IPS-18c (cell line): ENCODE data around the gene SHROOM1.
"Not testable (repeated sequence)": the region's sequence is repeated elsewhere in the genome, so short reads cannot be mapped to it uniquely, and the experiment has no call there.

Source experiments
- H3K4me3 ChIP-seq: 2 replicates; pipeline ENCODE4 v1.7.0; 2013; ENCODE audit warnings: low read depth, mild to moderate bottlenecking, low read length, moderate library complexity; ENCODE audit not compliant: insufficient read depth
- H3K9me3 ChIP-seq: one replicate; pipeline ENCODE4 v1.6.1; 2013; ENCODE audit warnings: mild to moderate bottlenecking, low read length, moderate library complexity; ENCODE audit not compliant: control insufficient read depth, insufficient read depth

Gene SHROOM1

DNA sequence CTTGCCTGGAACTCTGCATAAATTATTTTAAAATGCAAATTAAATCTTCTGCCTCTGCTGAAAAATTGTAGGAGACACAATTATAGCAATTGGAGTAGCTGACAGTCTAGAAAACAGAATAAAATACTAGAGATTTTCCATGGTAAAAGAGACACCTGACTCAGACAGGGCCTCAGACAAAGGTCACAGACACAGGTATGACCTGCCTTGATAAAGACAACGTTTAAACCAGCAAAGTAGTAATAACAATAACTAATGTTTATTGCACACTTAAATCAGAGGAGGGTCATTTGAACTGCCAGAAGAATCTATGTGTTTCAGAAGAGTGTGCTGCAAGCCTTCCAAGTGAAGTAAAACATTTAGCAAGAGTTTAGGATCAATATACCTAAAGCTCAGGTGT, 13.4 kb downstream of the SHROOM1 start:
- no peak overlapping the region for H3K4me3 ChIP-seq
- H3K9me3 ChIP-seq: peaks cover 7% of the 10 kb centered on the region

DNA sequence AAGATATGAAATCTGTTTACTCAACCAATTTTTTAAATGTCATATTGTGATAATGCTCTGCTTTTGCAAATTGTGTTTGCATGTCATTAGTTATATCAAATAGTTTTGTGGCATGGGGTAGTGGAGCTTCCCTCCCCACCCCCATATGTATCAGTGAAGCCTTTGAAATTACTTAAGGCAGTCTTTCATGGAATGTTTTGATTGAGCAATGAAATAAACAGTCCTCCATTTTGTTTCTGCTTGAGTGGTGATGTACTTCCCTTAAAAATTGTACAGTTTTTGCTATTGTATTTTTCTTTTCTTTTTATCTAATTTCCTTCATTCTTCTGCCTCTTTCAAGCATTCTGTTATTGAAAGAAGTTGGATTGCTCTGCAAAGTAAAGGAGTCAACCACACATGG, 13.9 kb downstream of the SHROOM1 start:
- Histone ChIP-seq H3K9me3 (peaks cover 7% of the 10 kb centered on the region), H3K4me3 (no peak overlapping the region)

DNA sequence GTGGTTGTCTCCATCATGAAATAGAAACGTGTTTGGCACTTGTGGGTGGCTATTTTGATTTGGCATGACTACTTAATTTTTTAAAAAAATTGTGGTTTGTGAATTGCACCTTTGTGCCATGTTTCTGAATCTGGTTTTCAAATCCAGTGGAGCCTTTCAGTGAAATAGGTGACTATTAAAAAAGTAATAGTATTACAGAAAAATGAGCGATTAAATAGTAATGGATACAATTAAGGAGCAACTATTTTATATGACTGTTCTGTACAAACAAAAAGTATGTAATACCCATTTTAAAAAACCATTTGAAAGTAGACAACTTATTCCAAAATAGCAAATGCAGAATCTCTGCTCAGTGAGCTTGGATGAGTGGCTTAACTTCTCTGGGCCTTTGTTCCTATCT, 14.4 kb downstream of the SHROOM1 start:
- Histone ChIP-seq H3K9me3 (peaks cover 7% of the 10 kb centered on the region), H3K4me3 (no peak overlapping the region)

DNA sequence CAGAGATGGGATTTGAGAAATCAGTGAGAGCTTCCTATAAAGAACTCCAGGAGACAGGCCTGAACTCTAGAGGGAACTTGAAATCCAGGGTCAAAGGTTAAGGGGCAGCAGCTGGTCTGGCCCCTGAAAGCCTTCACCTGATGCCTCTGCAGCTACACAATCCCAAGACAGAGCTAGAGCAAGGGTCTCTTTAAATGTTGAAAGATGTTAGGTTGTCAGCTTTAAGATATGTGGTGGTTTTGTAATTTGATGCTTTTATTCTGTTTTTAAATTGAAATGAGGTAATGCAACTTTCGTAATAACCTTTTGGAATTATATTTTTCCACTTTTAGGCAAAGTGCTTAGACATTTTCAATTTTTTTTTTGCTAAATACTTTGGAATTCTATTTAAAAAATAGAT, 15.0 kb downstream of the SHROOM1 start:
- Histone ChIP-seq H3K9me3 (peaks cover 7% of the 10 kb centered on the region), H3K4me3 (no peak overlapping the region)

DNA sequence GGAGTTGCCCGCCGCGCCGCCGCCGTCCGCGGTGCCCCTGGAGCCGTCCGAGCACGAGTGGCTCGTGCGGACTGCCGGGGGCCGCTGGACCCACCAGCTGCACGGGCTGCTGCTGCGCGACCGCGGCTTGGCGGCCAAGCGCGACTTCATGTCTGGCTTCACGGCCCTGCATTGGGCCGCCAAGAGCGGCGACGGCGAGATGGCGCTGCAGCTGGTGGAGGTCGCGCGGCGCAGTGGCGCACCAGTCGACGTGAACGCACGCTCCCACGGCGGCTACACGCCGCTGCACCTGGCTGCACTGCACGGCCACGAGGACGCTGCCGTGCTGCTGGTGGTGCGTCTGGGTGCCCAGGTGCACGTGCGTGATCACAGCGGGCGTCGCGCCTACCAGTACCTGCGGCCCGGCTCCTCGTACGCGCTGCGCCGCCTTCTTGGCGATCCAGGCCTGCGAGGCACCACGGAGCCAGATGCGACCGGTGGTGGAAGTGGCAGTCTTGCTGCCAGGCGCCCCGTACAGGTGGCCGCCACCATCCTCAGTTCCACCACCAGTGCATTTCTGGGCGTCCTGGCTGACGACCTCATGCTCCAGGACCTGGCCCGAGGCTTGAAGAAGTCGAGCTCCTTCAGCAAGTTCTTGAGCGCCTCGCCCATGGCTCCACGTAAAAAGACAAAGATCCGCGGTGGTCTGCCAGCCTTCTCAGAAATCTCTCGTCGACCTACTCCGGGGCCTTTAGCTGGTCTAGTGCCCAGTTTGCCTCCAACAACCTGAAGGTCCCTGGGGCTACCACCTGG, 15.7 kb downstream of the SHROOM1 start:
- peak overlapping the region; percentile 36; the same call in 1 of the 2 replicates for H3K4me3 ChIP-seq
- H3K9me3 ChIP-seq: peaks cover 7% of the 10 kb centered on the region

DNA sequence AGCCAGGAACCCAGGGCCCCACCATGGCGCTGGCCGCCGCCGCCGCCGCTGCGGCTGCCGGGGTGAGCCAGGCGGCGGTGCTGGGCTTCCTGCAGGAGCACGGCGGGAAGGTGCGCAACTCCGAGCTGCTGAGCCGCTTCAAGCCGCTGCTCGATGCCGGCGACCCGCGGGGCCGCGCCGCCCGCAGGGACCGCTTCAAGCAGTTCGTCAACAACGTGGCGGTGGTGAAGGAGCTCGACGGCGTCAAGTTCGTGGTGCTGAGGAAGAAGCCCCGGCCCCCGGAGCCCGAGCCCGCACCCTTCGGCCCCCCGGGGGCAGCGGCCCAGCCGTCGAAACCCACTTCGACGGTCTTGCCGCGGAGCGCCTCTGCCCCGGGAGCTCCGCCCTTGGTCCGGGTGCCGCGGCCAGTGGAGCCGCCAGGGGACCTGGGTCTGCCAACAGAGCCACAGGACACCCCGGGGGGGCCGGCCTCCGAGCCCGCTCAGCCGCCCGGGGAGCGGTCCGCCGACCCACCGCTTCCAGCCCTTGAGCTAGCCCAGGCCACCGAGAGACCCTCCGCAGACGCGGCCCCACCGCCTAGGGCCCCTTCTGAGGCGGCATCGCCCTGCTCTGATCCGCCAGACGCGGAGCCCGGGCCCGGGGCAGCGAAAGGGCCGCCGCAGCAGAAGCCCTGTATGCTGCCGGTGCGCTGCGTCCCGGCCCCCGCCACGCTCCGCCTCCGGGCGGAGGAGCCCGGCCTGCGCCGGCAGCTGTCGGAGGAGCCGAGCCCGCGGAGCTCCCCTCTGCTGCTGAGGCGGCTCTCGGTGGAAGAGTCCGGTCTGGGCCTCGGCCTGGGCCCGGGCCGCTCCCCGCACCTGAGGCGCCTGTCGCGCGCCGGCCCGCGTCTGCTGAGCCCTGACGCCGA, 16.6 kb downstream of the SHROOM1 start:
- peaks cover 7% of the 10 kb centered on the region for H3K9me3 ChIP-seq
- H3K4me3 ChIP-seq: peak overlapping the region; percentile 36; the same call in 1 of the 2 replicates

DNA sequence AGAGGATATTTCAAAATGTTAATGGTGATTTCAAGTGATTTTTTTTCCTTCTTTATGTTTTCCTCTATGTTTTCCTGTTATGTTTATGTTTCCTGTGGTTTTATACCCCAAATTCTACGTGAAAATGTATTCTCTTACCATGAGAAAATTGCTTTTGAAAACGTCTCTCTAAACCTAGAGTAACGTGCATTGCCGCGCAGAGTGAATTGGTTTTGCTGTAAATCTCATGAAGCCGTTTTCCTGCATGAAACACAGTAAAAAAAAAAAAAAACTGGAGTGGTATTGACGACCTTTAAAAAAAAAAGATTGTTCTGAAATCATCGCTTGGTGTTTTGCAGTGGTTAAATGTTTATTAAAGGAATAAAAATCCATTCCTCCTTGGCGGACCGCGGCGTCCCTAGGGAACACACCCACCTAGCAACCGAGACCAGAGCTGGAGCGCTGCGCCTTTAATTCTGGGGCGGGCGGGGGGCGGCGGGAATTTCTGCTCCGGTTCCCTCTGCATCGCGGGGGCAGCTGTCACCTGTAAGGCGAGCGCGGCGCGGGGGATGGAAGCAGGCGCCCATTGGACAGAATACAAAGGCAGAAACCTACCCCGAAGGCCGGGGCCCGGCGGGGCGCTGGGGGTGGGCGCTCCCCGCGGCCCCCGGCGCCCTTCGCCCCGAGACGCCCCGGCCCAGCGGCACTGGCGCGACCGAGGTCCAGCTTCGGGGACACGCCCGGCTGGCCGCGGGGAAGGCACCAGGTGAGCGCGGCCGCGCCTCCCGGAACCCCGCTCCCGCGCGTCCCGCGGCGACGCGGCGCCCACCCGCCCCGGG, 17.5 kb downstream of the SHROOM1 start, which contains the start of gene SOWAHA:
SOWAHA (plus strand) TSS at position 522 of the 818 bp plus-strand sequence. CDS start 320 bp downstream, outside the sequence.
- Histone ChIP-seq H3K4me3 (peak within 1 kb of the TSS; percentile 38), H3K9me3 (peaks cover 7% of the 10 kb centered on the region)

DNA sequence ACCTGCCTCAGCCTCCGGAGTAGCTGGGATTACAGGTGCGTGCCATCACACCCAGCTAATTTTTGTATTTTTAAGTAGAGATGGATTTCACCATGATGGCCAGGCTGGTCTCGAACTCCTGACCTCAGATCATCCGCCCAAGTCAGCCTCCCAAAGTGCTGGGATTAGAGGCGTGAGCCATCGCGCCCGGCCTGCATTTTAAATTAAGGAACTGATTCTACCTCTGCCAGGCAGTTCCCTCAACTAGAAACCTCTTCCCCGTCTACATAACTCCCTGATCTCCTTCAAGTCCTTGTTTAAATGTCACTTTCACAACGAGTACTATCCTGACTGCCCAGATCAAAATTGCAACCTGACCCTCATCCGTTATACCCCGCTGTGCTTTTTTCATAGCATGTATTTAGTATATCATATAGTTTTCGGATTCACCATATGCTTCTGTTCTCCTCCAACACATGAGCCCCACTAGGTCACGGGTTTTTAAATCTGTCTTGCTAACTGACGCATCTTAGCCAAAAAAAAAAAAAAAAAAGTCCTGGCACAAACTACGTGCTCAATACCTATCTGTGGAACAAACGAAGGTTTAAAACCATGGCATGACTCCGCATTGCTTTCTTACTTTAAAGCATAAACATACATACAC, 18.2 kb downstream of the SHROOM1 start:
- no peak overlapping the region for H3K4me3 ChIP-seq

DNA sequence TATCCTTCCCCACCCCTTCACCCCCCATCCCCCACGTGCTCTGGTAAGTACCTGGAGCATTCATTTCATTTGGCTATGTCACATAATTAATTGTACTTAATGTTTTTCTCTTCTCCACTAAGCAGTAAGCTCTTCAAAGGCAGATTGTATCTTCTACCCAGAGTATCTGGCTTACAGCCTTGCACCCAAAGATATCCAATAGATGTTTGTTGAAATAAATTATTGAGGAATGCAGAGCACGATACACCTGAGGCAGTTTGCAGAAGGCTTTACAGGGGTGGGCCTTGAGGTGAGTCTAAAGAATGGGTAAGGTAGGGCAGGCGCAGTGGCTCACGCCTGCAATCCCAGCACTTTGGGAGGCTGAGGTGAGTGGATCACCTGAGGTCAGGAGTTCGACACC, 19.8 kb downstream of the SHROOM1 start:
- H3K9me3 ChIP-seq: peaks cover 7% of the 10 kb centered on the region
- H3K4me3 ChIP-seq: no peak overlapping the region

More for the DNA sequence above, 18.2 kb downstream of the SHROOM1 start:
- H3K9me3 ChIP-seq: peaks cover 7% of the 10 kb centered on the region

DNA sequence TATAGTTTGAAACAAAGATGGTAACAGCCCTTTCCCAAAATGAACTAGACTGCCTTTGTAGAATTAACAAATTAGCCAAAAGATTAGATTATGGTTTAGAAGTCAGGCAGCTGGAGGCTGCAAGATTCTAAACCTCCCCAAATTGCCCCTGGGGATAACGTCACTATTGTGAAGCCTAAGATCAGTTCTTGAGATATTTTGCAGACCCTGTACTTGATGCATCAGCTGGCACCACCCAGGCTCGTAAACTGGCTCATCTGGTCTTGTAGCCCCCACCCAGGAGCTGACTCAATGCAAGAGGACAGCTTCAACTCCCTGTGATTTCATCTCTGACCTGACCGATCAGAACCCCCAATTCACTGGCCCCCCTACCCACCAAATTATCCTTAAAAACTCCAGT, 21.6 kb downstream of the SHROOM1 start:
- Histone ChIP-seq H3K9me3 (peaks cover 2% of the 10 kb centered on the region), H3K4me3 (no peak overlapping the region)

DNA sequence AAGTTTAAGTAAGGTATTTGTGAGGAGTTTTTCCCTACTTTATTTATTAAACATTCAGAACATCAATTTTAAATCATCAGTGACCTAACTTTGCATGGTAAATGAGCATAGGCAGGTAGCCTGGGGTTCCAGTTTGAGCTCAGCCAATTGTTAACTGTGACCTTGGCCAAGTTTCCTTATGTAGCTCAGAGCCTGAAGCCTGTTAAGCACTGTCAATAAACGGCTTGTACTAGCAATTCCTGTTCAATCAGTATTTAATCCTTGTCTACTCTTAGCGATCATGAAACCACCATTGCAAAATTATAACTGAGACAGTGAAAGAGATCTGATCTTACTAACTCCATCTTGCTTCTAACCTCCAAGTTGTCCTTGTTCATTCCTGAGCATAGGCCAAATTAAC, 22.0 kb downstream of the SHROOM1 start:
- H3K9me3 ChIP-seq: peaks cover 2% of the 10 kb centered on the region
- H3K4me3 ChIP-seq: no peak overlapping the region

DNA sequence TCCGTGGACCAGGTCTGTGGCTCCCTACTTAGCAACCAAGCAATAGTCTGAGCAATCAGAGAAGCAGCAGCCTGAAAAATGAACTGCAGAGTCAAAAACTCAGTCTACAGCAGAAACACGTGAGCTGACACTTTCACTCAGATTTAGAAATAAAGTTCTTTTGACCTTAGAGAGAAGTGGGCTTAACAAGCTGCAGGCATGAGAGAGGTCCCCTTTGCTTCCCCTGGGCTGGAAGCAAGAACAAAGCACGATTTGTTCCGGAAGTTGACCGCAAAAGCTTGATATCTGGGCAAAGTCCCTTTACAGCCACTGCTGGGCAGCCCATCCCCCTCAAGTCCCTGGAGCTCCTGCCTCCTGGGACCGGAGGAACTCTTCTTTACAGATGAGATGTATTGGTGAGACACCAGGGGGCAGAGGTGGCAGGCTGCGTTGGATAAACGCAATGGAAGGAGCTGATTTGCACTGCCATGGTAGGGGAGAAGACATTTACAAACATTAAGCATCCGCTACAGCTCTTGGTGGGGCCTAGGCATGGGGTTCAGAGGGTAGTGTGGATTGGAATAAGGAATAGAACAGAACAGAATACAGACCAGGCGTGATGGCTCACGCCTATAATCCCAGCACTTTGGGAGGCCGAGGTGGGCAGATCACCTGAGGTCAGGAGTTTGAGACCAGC, 23.1 kb downstream of the SHROOM1 start:
- H3K4me3 ChIP-seq: no peak overlapping the region
- no peaks in the 10 kb centered on the region for H3K9me3 ChIP-seq

DNA sequence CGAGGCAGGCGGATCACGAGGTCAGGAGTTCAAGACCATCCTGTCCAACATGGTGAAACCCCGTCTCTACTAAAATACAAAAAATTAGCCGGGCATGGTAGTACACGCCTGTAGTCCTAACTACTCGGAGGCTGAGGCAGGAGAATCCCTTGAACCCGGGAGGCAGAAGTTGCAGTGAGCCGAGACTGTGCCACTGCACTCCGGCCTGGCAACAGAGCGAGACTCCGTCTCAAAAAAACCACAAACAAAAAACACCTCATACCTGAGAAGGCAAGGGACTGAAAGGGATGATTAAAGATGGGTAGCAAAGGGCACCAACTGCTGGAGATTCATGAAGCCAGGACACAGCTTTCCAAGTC, 23.7 kb downstream of the SHROOM1 start:
- H3K9me3 ChIP-seq, H3K4me3 ChIP-seq: not testable (repeated sequence)

DNA sequence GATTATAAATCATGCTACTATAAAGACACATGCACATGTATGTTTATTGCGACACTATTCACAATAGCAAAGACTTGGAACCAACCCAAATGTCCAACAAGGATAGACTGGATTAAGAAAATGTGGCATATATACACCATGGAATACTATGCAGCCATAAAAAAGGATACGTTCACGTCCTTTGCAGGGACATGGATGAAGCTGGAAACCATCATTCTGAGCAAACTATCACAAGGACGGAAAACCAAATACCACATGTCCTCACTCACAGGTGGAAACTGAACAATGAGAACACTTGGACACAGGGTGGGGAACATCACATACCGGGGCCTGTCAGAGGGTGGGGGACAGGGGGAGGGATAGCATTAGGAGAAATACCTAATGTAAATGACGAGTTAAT, 24.6 kb downstream of the SHROOM1 start:
- H3K4me3 ChIP-seq, H3K9me3 ChIP-seq: not testable (repeated sequence)

DNA sequence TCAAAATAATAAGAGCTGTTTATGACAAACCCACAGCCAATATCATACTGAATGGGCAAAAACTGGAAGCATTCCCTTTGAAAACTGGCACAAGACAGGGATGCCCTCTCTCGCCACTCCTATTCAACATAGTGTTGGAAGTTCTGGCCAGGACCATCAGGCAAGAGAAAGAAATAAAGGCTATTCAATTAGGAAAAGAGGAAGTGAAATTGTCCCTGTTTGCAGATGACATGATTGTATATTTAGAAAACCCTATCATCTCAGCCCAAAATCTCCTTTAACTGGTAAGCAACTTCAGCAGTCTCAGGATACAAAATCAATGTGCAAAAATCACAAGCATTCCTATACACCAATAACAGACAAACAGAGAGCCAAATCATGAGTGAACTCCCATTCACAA, 26.2 kb downstream of the SHROOM1 start:
- H3K9me3 ChIP-seq, H3K4me3 ChIP-seq: not testable (repeated sequence)

DNA sequence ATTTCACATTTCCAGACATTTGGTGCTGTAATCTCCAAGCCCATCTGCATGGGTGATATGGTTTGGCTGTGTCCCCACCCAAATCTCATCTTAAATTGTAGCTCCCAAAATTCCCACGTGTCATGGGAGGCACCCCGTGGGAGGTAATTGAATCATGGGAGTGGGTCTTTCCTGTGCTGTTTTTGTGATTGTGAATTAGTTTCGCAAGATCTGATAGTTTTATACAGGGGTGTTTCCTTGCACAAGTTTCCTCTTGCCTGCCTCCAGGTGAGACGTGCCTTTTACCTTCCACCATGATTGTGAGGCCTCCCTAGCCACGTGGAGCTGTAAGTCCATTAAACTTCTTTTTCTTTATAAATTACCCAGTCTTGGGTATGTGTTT, 27.8 kb downstream of the SHROOM1 start:
- H3K9me3 ChIP-seq, H3K4me3 ChIP-seq: not testable (repeated sequence)
